ENCODE results near the gene PYGO2.
"Not testable (repeated sequence)": the region's sequence is repeated elsewhere in the genome, so short reads cannot be mapped to it uniquely, and the experiment has no call there.

The PYGO2 gene

DNA sequence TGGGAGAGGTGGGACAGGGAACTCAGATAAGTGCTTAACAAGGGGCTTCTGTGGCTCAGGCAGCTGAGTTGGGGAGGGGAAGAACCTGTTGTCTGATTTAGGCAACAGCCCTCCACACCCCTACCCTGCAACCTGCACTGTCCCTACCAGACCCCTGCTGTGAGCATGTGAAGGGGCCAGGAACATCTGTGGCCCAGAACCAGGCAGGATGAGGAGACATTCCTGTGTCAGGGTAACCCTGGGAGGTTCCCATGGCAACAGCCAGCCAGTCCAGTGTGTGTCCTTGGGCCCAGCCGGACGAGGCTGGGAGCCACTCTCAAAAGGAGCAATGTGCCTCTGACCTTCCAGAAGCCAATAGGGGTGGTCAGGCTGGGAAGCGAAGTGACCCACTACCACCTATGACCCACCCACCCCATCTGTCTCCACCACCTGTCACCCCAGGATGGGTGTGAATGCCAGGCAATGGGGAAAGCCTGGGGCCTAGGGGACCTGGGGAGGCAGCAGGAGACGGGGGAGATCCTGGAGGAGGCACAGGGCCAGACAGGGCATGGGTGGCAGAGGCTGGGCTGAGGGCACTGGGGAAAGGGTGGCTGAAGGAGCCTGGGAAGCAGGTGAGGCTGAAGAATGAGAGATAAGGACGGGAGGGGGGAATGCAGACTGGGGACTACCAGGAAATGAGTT lies 20.1 kb downstream of the PYGO2 start:
- DNase-seq (ENCODE audit: low spot score): no peak

GRCh38 chr1:154940651-154941194 lies 20.9 kb downstream of the PYGO2 start:
- no peak for DNase-seq (ENCODE audit: low spot score)

DNA sequence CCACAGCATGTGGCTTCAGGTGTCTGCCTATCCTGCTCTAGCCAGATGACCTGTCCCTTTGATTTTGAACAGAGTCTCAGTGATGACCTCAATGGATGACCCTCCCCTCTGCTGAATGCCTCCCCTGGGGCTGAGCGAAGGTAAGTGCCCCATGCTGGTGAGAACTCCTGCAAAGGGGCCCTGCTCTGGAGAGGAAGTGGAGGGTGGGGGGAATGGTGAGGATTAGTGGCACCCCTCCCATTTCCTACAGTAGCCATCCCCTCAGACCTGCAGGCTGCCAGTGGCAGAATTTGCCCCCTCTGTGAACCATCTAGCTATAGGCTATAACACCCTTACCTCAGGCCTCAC lies 21.4 kb downstream of the PYGO2 start:
- no peak for DNase-seq (ENCODE audit: low spot score)

DNA sequence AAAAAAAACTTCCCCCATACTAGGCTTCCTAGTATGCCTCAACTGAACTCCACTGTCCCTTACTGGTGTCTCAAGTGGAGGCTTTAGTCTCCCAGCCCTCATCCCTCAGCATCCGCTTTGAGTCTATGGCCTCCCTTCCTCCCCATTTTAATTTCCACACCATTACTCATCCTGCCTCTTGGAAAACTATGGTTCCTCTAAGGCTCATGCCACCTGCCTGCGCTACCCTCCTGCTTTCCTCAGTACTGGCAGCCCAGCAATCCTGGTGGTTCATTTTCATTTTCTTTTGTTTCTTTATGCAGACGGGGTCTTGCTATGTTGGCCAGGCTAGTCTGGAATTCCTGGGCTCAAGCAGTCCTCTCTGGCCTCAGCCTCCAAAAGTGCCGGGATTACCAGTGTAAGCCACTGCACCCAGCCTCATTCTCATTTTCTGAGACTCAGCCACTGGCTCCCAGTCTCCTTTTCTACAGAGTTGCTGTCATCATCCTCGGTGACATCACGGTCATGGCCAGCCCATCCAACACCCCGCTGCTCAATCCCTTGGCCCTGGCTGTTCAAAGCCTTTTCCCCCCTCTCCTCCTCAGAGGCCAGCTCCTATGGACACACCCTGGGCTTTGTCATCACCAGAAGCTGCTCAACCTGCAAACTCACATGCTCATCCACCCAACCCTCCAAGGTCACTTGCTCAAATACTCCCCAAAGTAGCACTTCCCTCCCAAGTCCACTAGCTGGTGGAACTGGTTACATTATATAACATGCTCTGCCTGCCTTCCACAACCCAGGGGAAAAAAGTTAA lies 22.8 kb downstream of the PYGO2 start:
- no peak for DNase-seq (ENCODE audit: low spot score)

DNA sequence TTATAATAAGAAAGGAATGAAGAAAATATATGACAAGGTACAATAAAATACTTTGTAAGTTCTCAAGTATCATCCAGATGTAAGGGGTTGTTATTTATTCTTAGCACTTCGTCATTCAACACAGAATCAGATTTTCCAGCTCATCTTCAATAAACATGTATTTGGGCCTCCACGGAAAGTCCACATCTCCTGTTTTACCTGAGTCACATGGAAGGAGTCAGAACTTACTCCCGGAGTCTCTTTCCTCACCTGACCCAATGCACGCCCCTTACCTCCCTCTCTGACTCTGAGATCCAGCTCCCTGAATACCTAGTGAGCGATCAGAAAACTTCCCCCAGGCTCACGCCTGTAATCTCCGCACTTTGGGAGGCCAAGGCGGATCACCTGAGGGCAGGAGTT lies 23.6 kb downstream of the PYGO2 start:
- no peak for DNase-seq (ENCODE audit: low spot score)

DNA sequence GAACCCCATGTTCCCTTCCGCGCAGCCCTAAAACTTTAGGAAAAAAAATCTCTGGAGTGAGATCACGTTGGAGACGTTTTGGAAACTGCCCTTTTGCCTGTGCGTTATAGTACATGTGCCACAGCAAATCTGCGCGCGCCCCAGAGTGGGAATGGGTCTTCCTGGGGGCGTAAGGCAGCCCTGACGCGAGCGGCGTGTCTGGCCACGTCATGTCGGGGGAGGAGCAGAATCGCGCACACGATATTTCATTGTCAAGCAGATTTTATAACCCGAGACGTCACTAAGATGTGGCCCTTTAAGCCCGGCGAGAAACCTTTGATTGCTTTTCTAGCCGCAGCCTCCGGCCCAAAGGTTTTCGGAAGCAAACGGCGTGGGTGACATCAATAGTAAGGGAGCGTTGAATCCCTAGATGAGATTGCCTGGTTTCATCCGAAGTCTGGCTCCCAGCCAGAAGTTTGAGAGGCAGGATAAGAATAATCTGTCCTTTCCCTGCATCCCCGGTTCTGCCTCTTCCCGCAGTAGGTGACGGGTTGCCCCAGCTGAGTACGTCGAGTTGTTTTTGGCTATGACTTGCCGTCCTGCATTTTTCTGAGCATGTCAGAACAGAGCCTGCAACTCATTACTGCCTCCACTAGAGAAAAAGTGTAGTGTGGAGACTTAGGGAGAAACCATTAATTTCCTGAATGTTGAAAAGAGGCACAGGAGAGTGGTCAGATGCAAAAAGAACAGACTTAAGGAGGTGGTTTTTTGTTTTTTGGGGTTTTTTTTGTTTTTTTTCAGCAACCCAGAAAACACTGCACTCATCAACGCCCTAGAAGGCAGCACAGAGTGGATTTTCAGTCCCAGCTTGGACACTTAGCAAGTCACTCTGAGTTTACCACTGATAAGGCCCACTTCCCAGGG lies 24.2 kb downstream of the PYGO2 start:
- peak; percentile 92 for DNase-seq (ENCODE audit: low spot score)

DNA sequence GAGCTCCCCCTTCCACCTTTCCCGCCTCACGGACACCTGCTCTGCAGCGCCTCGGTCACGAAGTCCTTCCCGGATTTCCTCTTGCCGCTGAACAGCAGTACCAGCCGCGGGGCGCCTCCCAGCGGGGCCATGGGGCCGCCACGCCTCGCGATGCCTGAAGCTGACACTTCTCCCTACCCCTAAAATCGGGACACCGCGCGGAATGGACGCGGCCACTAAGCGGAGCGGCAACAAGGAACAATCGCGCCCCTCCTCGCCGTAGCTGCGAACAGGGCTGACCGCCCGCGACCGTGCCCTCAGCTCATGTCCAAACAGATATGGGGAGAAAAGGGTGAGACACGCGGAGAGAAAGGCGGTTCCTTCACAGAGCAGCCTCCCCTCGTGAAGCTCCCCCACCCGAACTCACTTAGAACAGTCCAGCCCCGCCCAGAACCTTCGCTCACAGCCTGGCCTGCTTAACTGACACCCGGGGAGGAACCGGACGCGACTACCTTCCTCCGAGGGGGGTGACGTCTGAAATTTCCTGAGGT lies 25.0 kb downstream of the PYGO2 start, which contains the start of gene PMVK:
PMVK (minus strand) TSS at position 165 of the 530 bp plus-strand sequence; CDS start at position 131, 34 bp downstream.
- DNase-seq (ENCODE audit: low spot score): peak; percentile 96

- no peak for DNase-seq (ENCODE audit: low spot score)
Measured at GRCh38 chr1:154935749-154936554, 25.6 kb downstream of the PYGO2 start.

- DNase-seq (ENCODE audit: low spot score): no peak
Measured at GRCh38 chr1:154934358-154934948, 27.1 kb downstream of the PYGO2 start.

- no peak for DNase-seq (ENCODE audit: low spot score)
Measured at GRCh38 chr1:154931940-154932487, 29.6 kb downstream of the PYGO2 start.

- no peak for DNase-seq (ENCODE audit: low spot score)
Measured at GRCh38 chr1:154926201-154926600, 35.4 kb downstream of the PYGO2 start.

DNA sequence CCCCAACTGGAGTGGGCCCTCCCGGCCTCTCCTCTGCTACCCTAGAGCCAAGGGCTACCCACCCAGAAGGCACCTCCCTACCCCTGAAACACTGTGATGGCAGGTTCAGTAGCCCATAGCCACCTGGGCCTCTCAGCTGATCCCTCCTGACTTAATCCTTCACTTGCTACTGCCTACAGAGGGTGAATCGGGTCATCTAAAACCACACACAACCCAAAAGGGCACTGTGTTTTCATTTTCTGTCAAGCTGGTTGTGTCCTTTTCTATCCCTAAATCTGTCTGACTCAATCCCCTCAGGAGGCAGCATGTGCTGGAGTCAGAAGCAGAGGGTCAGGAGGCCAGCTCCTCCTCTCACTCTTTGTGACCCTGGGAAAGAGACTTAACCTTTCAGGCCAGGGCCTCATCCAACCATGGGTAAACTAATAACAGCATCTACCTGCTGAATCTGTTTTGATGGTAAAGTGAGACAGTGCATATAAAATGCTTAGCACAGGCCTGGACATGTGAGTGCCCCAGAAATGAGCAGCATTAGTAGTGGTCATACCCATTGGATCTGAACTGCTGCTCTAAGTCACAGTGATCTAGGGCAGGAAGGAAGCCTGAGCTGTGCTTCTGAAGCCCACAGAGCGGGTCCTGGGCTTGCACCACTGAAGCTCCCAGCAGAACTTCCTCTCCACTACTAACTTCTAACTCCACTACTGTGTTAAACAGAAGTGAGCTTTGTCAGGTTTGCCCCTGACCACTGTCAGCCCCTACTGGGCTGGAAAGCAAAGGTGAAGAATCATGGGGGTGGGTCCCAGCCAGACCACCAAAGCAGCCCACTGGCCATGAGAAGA lies 36.0 kb downstream of the PYGO2 start:
- DNase-seq (ENCODE audit: low spot score): no peak

DNA sequence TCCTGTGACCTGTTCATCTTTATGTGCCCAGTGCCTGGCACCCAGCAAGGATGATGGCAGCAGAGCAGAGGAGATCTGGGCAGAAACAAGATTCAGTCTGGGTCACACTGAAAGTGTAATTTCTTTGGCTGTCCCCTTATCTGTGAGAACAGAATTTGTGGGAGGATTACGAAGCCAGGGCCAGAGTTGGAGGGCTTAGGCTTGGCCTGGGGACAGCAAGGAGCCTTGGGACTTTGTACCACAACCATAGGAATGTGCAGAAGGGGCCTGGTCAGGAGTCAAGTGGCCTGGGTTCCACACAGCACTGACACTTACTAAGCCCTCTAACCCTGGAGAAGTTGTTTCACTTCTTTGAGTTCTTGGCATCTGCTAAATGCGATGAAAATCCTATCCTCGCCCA lies 37.9 kb downstream of the PYGO2 start:
- DNase-seq (ENCODE audit: low spot score): no peak

DNA sequence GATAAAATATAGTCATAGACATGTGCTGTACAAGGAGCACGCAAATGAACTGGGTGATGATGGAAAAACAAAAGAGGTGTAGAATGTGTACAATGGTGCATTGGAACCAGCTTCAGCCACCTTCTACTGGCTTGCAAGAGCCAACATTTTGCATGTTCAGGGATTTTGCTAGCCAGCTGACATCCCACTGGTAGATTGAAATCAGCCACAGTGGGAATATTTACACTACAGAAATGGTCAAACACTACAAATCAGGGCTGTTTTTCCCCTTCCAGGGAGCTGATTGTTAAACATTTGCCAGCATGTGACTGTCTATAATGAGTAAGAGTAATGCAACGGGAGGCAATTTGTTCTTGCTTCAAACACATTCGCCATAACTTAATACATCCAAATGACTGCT lies 48.3 kb downstream of the PYGO2 start:
- DNase-seq (ENCODE audit: low spot score): no peak

DNA sequence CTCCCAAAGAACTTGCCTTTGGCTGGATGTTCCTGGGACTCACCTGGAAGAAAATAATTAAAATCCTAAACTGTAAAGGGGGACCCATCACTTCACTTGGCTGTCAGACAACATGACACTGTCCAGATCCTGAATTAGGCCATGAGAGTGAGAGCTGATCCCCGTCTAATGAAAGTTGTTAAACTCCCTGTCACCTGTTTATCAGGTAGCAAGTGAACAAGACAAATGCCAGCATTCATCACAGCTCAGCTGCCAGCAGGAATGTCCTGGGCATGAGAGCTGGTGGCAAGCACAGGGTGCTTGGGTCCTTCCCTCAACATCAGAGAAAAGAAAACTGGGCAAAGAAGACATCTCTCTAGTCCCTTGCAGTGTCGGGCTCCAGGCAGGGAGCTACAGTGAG lies 48.8 kb downstream of the PYGO2 start:
- no peak for DNase-seq (ENCODE audit: low spot score)

GRCh38 chr1:154911691-154912550 lies 49.7 kb downstream of the PYGO2 start:
- no peak for DNase-seq (ENCODE audit: low spot score)

DNA sequence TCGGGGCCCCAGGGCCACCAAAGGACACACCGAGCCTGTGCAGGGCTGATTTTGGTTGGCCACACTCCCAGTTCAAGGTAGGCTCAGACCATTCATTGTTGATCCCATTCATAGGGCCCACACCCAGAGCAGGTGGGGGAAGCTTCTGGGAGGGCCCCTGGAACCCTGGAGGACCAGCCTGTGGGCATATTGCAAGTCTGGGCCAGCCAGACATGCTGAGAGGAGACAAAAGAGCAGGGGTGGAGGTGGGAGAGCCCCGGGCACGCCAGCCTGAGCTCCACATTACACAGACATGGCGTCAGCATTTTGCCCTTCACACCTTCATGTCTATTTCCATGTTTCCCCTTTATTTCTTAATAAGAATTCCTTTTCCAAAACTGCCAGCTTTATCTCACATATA lies 50.7 kb downstream of the PYGO2 start:
- no peak for DNase-seq (ENCODE audit: low spot score)

DNA sequence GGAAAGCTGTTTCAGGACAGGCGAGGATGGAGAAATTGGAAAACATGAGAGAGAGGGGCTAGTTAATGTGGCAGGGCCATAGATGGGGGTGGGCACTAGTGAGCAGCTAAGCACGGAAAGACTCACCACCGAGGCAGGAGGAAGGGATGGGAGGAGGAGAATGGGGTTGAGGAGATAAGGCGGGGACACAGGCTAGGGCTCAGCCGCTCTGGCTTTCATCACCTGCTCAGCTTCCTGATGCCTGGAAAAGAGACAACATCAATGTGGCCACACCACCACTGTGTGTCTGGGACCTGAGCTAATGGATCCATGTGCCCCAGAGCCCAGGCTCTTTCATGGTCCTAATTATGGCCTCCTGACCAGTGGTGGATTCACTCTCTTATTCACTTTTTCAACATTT lies 52.6 kb downstream of the PYGO2 start:
- no peak for DNase-seq (ENCODE audit: low spot score)

DNA sequence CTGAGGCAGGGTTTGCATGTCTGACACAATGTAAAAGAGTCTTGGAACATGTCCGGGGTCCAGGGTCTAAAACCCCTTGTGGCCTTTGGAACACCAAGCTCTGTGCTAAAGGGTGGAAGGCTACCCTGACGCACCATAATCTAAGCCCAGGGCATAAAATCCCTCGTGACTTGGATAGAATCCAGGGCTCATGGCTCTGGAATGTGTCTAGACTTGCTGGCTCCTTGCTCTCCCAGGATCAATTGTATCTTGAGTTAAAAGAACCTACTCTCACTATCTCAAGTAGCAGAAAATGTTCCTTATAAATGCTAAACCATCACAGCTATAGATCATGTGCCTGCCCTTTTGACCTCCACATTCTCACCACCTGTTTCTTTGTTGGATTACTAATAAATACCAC lies 53.5 kb downstream of the PYGO2 start:
- not testable (repeated sequence) for DNase-seq (ENCODE audit: low spot score)

All from hematopoietic multipotent progenitor cell treated with erythropoietin and hydrocortisone succinate and interleukin-3 and kit ligand, for 15 days (in vitro differentiated cells).